NCI-H345 (cell line): ENCODE results near the gene KLK14.

Source experiments
- DNase-seq: peaks from one replicate; lab custom pipeline; 2025; lab: John Stamatoyannopoulos, UW

KLK14 gene

DNA sequence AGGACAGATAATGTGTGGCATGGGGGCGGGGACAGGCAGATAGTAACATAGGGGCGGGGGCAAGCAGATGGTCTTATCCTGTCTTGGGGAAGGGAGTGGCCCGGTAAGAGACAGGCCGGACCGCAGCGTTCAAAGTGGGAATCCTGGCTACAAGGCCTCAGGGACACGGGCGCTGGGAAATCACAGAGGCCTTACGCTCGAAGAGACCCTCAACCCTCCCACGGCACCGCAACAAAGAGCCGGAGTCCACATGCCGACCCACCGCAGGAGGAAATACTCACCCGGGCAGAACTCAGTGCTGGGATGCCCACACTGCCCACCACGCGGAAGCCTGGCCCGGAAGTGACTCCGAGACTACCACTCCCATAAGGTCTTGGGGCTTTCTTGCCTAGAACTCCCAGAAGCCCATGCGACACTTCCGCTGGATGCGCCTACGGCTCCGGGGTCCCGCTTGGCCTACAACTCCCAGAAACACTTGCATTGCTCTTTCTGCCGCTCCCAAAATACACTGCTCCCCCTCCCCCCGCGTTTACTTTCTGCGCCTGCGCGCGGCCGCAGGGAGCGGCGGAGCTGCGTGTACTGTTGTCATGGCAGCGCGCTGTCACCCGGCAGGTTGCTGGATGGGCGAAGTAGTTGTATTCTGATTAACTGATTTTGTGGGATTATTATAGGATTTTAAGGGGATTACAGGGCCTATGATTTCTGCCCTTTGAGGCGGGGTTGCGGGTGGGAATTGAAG, 25.5 kb upstream of the KLK14 start, which contains the start of gene CTU1:
CTU1 (minus strand) TSS at position 344 of the 739 bp plus-strand sequence. CDS start 3,840 bp downstream, outside the sequence.
- peak; percentile 97 for DNase-seq

GRCh38 chr19:51107406-51108065, 24.8 kb upstream of the KLK14 start:
- no peak for DNase-seq

GRCh38 chr19:51103926-51104341, 21.2 kb upstream of the KLK14 start:
- DNase-seq, result no peak

DNA sequence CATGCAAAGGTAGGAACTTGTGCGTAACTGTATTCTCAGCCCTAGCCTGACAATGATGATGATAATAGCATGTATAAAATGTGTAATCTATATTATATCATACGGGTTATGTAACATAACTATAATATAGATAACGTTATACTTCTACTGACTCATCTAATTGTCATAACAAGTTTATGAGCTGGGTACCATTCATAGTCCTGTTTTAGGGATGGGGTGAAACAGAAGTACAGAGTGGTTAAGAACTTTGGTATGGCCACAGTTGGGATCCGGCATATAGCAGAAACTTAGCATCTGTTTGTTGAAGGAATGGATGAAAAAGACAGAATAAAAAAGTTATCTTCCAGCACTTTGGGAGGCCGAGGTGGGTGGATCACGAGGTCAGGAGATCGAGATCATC, 20.3 kb upstream of the KLK14 start:
- no peak for DNase-seq

DNA sequence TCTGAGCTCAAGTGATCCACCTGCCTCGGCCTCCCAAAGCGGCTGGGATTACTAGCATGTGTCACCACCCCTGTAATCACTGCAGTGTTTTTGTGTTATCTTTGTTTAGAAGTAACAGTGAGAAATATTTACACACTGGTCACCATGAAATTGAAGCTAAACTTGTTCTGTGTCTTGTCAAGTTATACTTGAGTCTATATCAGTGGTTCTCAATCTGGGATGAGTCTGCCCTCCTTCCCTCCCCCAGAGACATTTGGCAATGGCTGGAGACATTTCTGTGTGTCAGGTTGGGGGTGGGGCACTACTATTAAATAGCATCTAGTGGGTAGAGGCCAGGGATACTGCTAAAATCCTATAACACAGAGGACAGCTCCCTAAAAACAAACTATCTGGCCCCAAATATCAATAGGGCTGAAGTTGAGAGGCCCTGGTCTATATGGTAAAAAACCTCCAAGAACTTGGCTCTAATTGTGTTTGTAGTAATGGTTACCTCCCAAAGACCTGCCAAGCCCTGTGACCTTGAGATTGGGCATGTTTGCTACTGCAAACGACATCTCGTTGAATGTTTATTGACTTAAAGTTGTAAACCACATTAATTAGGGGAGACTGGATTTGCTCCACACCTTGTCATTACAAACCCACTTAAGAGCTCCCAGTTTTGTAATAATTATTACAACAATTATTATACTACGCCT, 18.6 kb upstream of the KLK14 start:
- DNase-seq, result no peak

DNA sequence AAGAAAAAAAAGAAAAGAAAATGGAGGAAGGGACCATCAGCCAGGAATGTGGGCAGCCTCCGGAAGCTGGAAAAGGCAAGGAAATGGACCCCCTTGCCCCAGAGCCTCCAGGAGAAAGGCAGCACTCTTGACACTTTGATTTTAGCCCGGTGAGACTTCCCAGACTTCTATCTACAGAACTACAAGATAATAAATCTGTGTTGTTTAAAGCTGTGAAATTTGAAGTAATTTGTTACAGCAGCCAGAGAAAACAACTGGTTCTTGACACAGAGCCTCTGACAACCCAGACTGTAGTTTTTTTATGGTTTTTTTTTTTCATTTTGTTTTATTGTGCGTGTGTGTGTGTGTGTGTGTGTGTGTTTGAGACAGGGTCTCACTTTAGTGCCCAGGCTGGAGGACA, 17.9 kb upstream of the KLK14 start:
- DNase-seq, result no peak

GRCh38 chr19:51099047-51099382, 16.3 kb upstream of the KLK14 start:
- no peak for DNase-seq

GRCh38 chr19:51098365-51099046, 15.8 kb upstream of the KLK14 start:
- no peak for DNase-seq

DNA sequence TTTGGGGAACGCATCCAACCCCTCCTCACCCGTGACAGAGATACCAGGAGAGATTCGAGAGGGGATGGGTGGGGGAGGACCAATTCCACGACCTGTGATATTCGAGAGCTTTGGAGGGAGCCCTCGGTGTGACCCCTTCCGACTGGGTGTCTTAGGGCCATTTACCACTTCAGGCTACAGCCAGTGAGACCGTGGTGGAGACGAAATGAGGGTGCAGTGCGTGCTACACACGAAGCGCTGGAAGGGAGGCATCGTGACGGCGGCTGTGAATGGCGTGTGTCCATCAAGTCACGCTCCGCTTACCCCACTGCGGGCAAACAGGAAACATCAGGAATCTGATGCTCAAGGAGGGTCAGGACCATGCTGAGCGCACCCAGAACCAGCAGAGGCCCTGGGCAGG, 15.1 kb upstream of the KLK14 start:
- DNase-seq, result no peak

DNA sequence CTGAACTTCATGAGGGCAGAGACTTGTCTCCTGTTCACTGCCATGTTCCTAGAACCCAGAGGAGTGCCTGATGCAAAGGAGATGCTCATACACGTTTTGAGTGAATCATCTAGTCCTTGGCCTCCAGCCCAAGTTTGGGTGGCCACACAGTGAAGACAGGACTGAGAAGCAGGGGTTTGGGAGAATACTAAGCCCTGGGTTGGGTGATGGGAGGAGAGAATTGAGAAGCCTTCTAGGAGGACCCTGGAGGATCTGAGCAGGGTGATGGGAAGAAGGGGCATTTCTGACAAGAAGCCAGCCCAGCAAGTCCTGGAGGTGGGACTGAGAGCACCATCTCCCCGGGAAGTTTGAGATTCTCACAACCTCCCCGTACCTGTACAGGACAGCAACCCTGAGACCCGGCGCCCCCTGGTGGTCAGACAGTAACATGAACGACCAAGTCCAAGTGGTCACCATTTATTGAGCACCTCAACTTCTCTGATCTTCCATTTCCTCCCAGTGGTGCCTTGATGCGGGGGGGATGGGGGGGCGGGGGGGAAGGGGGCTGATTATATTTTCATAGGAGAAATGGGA, 14.6 kb upstream of the KLK14 start:
- peak; percentile 22 for DNase-seq

- DNase-seq, result no peak
Observed at GRCh38 chr19:51096473-51097165, 13.9 kb upstream of the KLK14 start.

DNA sequence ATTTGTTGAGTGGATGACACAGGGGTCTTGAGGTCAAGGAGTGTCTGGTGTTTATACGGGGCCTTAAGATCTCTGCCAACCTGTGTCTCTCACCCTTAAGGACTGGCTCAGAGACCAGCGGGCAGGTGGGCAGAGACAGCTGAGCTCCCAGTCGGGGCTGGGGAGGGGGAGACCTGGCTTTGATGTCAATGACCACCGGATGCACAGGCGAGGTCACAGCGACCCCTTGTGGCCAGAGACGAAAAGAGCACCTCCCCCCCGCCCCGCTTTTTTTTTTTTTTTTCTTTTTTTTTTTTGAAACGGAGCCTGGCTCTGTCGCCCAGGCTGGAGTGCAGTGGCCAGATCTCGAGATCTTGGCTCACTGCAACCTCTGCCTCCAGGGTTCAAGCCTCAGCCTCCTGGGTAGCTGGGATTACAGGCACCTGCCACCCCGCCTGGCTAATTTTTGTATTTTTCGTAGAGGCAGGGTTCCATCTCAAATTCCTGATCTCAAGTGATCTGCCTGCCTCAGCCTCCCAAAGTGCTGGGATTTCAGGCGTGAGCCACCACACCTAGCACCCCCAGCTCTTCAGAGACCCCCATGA, 12.1 kb upstream of the KLK14 start:
- DNase-seq, result no peak

- DNase-seq, result no peak
Observed at GRCh38 chr19:51093510-51094345, 11.0 kb upstream of the KLK14 start.

- no peak for DNase-seq
Observed at GRCh38 chr19:51093101-51093500, 10.4 kb upstream of the KLK14 start.

DNA sequence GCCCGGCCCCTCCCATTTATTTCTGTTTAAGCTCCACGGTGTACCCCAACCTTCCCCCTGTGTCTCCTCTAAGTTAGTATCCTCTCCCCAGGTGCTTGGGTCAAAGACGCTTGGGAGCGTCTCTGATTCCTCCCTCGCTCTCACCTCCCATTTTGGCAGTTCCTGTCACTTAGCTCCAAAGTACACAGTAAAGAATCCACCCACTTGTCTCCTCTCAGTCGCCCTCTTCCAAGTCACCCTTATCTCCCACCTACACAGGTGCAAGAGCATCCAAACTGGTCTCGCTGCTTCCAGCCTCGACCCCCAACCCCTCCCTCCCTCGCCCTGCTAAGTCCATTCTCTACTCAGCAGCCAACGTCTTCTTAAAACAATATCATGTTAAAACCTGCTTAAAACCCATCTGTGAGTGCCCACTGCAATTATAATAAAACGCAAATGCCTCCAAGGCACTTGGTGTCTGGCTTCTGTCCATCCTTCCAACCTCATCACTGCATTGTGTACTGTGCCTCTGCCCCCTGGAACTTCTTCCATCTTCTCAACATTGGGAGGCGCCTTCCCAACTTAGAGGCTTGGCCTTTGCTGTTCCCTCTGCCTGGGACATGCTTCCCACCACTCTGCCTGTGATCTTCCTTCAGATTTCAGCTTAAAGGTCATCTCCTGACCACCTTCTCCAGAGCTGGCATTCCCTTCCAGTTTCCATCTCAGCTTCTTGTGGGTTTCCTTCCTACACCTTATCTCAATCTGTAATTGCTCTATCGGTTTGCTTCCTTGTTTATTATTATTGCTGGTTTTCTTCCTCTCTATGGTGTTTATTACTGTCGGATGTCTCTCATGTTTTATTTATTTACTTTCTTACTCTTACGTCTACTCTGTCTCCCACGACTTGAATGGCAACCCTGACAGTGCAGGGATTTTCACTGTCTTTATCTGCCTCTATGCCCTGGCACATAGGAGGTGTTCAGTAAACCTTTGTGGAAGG, 9.5 kb upstream of the KLK14 start:
- DNase-seq, result no peak

- no peak for DNase-seq
Observed at GRCh38 chr19:51091126-51091525, 8.4 kb upstream of the KLK14 start.

DNA sequence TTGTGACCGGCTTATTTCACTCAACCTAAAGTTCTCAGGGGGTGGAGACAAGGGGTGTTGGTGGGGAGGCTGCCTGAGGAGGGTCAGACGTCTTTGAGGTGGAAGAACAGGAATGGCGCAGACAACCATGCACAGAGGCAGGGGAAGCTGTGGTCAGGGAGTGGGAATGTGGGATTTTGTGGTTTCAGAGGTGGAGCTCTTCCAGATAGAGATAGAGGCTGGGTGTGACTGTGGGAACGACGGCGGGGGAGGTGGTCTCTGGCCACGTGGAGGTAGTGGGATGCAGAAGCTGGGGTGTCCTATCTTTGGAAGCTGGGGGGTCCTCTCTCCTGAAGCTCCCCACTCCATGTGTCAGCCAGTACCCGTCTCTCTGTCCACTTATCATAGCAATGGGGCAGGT, 7.8 kb upstream of the KLK14 start:
- DNase-seq, result no peak

DNA sequence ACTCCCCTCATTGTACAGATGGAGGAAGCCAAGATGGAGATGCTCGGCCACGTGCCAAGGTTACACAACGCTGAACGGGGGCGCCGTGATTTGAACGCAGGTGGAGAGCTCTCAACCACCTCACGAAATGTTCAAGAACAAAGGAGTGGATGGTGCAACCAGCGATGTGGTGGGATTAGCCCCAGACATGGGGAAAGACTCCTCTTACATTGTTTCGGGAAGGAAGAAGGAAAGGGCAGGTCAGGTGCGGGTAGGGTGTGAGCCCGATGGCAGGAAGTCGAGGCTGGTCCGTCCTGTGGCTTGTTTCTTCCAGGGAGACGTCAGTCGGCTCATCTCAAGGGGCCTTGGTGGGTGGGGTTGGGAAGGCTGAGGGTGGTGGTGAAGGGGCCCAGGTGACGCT, 7.1 kb upstream of the KLK14 start:
- no peak for DNase-seq
